PC-3 (cell line): Measurements from ENCODE around the gene CLPSL2.

Experiments
- EZH2 ChIP-seq: fragments of 300-600 bp; sonication (generic); IDR thresholded peaks from one replicate; pipeline ENCODE4 v1.6.1; 2017; ENCODE audit warnings: antibody characterized with exemption, mild to moderate bottlenecking, low read length; ENCODE audit not compliant: unreplicated experiment
- TF ChIP-seq, protein P1 (sequence below): fragments of 300-600 bp; sonication (generic); conservative IDR thresholded peaks from 2 replicates; pipeline ENCODE4 v1.5.1; 2017; ENCODE audit warnings: antibody characterized with exemption, low read depth, mild to moderate bottlenecking, low read length

DNA sequence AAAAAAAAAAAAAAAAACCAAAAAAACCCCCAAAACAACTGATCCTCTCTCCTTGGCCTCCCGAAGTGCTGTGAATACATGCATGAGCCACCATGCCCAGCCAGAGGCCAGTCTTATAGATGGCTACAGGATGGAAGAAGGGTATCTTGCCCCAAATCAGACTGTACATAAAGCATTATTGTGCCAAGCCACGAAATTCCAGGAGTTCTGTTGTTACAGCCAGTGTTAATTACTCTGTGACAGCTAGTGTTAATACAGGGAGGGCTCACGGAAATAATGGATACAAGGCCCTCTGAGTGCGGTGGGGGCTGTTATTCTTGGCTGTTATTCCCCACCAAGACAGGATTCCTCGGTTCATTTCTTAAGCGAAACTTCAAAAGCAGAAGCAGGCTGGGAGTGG, 1.4 kb upstream of the CLPSL2 start:
- TF ChIP-seq EZH2 = no peak
- TF ChIP-seq, protein P1, sequence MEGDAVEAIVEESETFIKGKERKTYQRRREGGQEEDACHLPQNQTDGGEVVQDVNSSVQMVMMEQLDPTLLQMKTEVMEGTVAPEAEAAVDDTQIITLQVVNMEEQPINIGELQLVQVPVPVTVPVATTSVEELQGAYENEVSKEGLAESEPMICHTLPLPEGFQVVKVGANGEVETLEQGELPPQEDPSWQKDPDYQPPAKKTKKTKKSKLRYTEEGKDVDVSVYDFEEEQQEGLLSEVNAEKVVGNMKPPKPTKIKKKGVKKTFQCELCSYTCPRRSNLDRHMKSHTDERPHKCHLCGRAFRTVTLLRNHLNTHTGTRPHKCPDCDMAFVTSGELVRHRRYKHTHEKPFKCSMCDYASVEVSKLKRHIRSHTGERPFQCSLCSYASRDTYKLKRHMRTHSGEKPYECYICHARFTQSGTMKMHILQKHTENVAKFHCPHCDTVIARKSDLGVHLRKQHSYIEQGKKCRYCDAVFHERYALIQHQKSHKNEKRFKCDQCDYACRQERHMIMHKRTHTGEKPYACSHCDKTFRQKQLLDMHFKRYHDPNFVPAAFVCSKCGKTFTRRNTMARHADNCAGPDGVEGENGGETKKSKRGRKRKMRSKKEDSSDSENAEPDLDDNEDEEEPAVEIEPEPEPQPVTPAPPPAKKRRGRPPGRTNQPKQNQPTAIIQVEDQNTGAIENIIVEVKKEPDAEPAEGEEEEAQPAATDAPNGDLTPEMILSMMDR = no peak
